Common myeloid progenitor, CD34-positive (primary cell): ENCODE measurements around the gene IDH3G.

Experiments
- CTCF ChIA-PET: fragments of 350-600 bp; sonication (Branson Sonifier 250); formaldehyde crosslinking; loops from one replicate; lab custom pipeline; 2021; ENCODE audit warnings: antibody characterized with exemption; lab: Charles Lee
- POLR2A ChIA-PET: fragments of 350-600 bp; sonication (Branson Sonifier 250); formaldehyde crosslinking; loops from one replicate; lab custom pipeline; 2021; ENCODE audit warnings: antibody characterized with exemption; lab: Charles Lee
- DNase-seq, 3 donors: peaks; one replicate each; pipeline versions ENCODE4 v3.0.0 to v3.0.0-alpha.2; 2013
- H3K27ac ChIP-seq, 2 experiments: 1 replicate in 1 of 2; 2 replicates in 1 of 2; pipeline ENCODE4 v1.7.0; 2013; ENCODE audit warnings: inconsistent platforms in 2 of 2, low read length in 2 of 2, mild to moderate bottlenecking in 2 of 2, low read depth in 1 of 2, moderate library complexity in 1 of 2; ENCODE audit not compliant: severe bottlenecking in 2 of 2, insufficient read depth in 1 of 2, poor library complexity in 1 of 2
- H3K27me3 ChIP-seq, 5 experiments: replicated peaks in 2 of 5; 1 replicate in 3 of 5; 2 replicates in 2 of 5; pipeline versions ENCODE4 v1.6.1 to v1.7.0; 2013; ENCODE audit warnings: low read length in 4 of 5, mild to moderate bottlenecking in 2 of 5, moderate library complexity in 2 of 5, inconsistent platforms in 1 of 5; ENCODE audit not compliant: insufficient read depth in 5 of 5, control insufficient read depth in 4 of 5
- H3K36me3 ChIP-seq, 4 experiments: 1 replicate in 2 of 4; 2 replicates in 2 of 4; pipeline versions ENCODE4 v1.6.1 to v1.7.0; 2013; ENCODE audit warnings: low read length in 3 of 4, control low read depth in 1 of 4, mild to moderate bottlenecking in 1 of 4; ENCODE audit not compliant: control insufficient read depth in 4 of 4, insufficient read depth in 4 of 4
- H3K4me1 ChIP-seq, 4 experiments: 1 replicate in 3 of 4; 2 replicates in 1 of 4; pipeline versions ENCODE4 v1.6.1 to v1.7.1; 2013; ENCODE audit warnings: low read length in 3 of 4, mild to moderate bottlenecking in 3 of 4, control low read depth in 1 of 4, inconsistent platforms in 1 of 4, moderate library complexity in 1 of 4; ENCODE audit not compliant: control insufficient read depth in 4 of 4, insufficient read depth in 4 of 4; ENCODE audit errors: control extremely low read depth in 1 of 4
- H3K4me3 ChIP-seq, 7 experiments: 1 replicate in 4 of 7; 2 replicates in 3 of 7; pipeline versions ENCODE4 v1.5.1 to v1.7.0; 2013; ENCODE audit warnings: mild to moderate bottlenecking in 7 of 7, low read length in 6 of 7, moderate library complexity in 6 of 7, inconsistent platforms in 2 of 7, low read depth in 2 of 7, control low read depth in 1 of 7; ENCODE audit not compliant: insufficient read depth in 4 of 7, control insufficient read depth in 1 of 7; ENCODE audit errors: extremely low read depth in 1 of 7
- H3K9me3 ChIP-seq, 5 experiments: 1 replicate in 4 of 5; 2 replicates in 1 of 5; pipeline versions ENCODE4 v1.6.1 to v1.7.1; 2013; ENCODE audit warnings: low read length in 4 of 5, mild to moderate bottlenecking in 2 of 5, inconsistent platforms in 1 of 5, low read depth in 1 of 5, moderate library complexity in 1 of 5; ENCODE audit not compliant: control insufficient read depth in 4 of 5, insufficient read depth in 2 of 5; ENCODE audit errors: control extremely low read depth in 1 of 5
- WGBS: methylation state at CpG from one replicate; pipeline ENCODE4 v1.1.5; 2013; ENCODE audit not compliant: insufficient coverage; 5-methylcytosine and 5-hydroxymethylcytosine counted together

IDH3G gene

DNA sequence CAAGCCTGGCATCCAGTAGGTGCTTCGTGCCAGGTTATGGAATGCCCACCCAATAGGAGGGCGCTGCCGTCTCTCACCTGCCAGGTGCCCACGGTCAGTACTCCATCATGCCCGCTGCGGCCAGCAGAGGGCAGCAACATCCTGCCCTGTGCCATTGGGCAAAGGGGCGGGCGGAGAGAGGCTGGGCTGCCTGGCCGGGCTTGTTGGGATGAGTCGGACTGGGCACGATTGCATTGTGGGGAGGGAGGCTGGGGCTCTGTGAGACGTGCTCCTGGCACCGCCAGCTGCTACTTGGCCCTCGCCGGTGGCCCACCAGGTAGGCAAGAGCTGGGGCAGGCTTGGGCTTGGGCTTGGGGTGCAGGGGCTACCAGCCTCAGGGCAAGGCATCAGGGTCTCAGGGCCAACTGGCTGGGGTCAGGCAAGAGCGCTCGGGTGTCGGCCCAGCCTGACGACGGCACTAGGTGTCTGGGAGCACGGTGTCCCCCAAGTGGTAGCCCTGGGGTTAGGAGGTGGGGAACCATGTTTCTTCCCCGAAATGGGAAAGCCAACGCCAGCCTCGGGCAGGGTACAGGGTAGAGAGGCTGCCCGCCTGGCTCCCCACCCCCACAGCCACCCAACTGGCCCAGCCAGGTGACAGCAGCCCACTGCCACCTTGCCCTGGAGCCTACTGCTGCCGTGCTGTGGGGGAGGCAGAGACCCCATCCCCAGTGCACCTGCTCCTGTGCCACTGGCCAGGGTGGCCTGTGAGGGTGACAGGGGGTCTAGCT lies 30.0 kb downstream of the IDH3G start, which contains the start of gene PLXNB3:
TSS of gene PLXNB3 (plus strand) at position 261 of the 767 bp plus-strand sequence. CDS start 1,287 bp downstream, outside the sequence.
- DNase-seq: peak; percentile 44 to 66 (median 61)
- whole genome bisulfite sequencing: 39% methylated on average over 23 of the region's 26 CpGs
- POLR2A ChIA-PET: no interaction called here
- CTCF ChIA-PET: interaction anchor here (0.7 to 2.4 kb wide), 7 partner anchors 28 to 188 kb away, joined by 3 to 11 read pairs (median 3); partner anchors contain the start of gene ARHGAP4
- Histone ChIP-seq H3K4me1 (peaks cover 0 to 33% (median 25%) of the 10 kb centered on the region in 4 experiments), H3K27ac (peak within 1 kb of the TSS in 1 of 2 experiments; percentile 49), H3K4me3 (no peak within 1 kb of the TSS), H3K27me3 (peaks cover 0 to 3% (median 0%) of the 10 kb centered on the region in 5 experiments), H3K36me3 (no peaks in the 10 kb centered on the region), H3K9me3 (no peaks in the 10 kb centered on the region)

GRCh38 chrX:153763298-153763932 lies 30.8 kb downstream of the IDH3G start:
- Histone ChIP-seq H3K4me3 (no peak overlapping the region), H3K27me3 (peaks cover 0 to 3% (median 0%) of the 10 kb centered on the region in 5 experiments), H3K4me1 (peaks cover 0 to 32% (median 23%) of the 10 kb centered on the region in 4 experiments), H3K36me3 (no peaks in the 10 kb centered on the region), H3K9me3 (no peaks in the 10 kb centered on the region), H3K27ac (no peak overlapping the region)
- ChIA-PET POLR2A (no interaction called here), CTCF (interaction anchor here (0.7 to 2.4 kb wide), 10 partner anchors 27 to 203 kb away, joined by 3 to 11 read pairs (median 3); partner anchors contain the start of gene ARHGAP4)
- 86% methylated on average over 10 of the region's 18 CpGs for whole genome bisulfite sequencing
- no peak for DNase-seq

DNA sequence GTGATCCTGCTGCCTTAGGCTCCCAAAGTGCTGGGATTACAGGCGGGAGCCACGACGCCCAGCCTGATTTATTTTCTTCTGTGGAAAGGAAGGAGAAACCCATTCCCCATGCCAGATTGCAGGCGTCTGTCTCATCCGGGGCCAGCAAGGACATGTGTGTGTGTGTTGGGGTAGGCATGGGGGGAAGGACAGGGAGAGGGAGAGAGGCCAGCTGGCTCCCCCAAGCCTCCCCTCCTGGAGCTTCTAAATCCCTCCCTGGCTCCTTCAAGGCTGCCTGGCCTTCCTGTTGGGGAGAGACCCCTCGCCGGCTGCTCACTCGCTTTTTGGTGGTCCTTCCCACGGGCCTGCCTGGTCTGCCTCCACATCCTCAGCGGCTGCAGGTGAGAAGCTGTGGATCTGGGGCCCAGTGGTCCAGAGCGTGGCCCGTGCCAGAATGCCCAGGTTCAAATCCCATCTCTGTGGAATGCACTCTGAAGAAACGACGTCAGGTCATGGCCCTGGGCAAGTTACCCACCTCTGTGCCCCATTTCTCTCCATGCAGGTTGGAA lies 31.5 kb downstream of the IDH3G start:
- H3K4me3 ChIP-seq: no peak overlapping the region
- peaks cover 0 to 5% (median 0%) of the 10 kb centered on the region in 5 experiments for H3K27me3 ChIP-seq
- ChIA-PET POLR2A (no interaction called here), CTCF (interaction anchor here (0.7 to 2.4 kb wide), 8 partner anchors 27 to 204 kb away, joined by 3 to 11 read pairs (median 4); no protein-coding TSS in a partner anchor)
- no peaks in the 10 kb centered on the region for H3K36me3 ChIP-seq
- 94% methylated on average over 9 of the region's 14 CpGs for WGBS
- no peak for DNase-seq
- H3K4me1 ChIP-seq: peaks cover 0 to 27% (median 21%) of the 10 kb centered on the region in 4 experiments
- H3K27ac ChIP-seq: no peak overlapping the region
- H3K9me3 ChIP-seq: peaks cover 0 to 1% (median 0%) of the 10 kb centered on the region in 5 experiments

DNA sequence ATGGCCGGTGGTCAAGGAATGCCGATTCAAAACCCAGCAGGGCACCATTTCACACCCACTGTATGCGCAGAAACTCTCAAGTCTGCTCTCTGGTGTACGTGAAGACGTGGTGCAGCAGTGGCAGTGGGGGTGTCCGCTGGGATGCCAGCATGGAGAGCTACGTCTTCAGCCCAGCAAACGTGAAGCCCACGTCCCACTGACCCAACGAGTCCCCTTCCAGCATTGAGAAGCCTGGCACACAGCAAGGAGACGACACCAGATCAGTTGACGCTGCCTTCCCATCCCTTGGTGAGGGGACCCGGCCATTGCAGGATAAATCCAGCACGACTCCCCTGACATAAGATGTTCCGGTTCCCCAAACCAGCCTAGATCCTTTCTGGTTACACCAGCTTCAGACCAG lies 32.3 kb downstream of the IDH3G start:
- DNase-seq: no peak
- Histone ChIP-seq H3K4me3 (no peak overlapping the region), H3K27ac (no peak overlapping the region), H3K27me3 (peaks cover 0 to 7% (median 0%) of the 10 kb centered on the region in 5 experiments), H3K36me3 (no peaks in the 10 kb centered on the region), H3K4me1 (peaks cover 0 to 26% (median 19%) of the 10 kb centered on the region in 4 experiments), H3K9me3 (peaks cover 0 to 3% (median 0%) of the 10 kb centered on the region in 5 experiments)
- 87% methylated on average over 11 of the region's 15 CpGs for WGBS
- POLR2A ChIA-PET: no interaction called here
- CTCF ChIA-PET: interaction anchor here (1.0 kb wide), 1 partner anchor 30 kb away, joined by 4 read pairs; no protein-coding TSS in a partner anchor

DNA sequence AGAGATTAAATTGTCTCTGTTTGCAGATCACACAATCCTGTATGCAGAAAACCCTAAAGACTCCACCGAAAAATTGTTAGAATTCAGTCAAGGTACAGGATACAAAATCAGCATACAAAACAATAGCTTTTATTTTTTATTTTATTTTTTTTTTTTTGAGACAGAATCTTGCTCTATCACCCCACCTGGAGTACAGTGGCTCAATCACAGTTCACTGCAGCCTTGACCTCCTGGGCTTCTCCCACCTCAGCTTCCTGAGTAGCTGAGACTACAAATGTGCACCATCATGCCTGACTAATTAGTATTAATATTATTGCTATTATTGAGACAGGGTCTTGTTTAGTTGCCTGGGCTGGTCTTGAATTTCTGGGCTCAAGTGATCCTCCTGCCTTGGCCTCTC lies 39.0 kb downstream of the IDH3G start:
- Histone ChIP-seq H3K27me3 (peaks cover 0 to 3% (median 0%) of the 10 kb centered on the region in 5 experiments), H3K4me1 (peaks cover 0 to 3% (median 0%) of the 10 kb centered on the region in 4 experiments), H3K36me3 (no peaks in the 10 kb centered on the region), H3K9me3 (peaks cover 0 to 6% (median 0%) of the 10 kb centered on the region in 5 experiments), H3K27ac (no peak overlapping the region), H3K4me3 (no peak overlapping the region)
- CTCF ChIA-PET: interaction anchor here (1.3 to 2.2 kb wide), 2 partner anchors 28 to 195 kb away, joined by 3 to 6 read pairs; no protein-coding TSS in a partner anchor
- POLR2A ChIA-PET: interaction anchor here (0.6 kb wide), 1 partner anchor 19 kb away, joined by 4 read pairs; no protein-coding TSS in a partner anchor
- peak in 2 of 3 donors; percentile 15 to 21 for DNase-seq
- no CpG with 5 or more reads among the region's 1 CpG for WGBS

DNA sequence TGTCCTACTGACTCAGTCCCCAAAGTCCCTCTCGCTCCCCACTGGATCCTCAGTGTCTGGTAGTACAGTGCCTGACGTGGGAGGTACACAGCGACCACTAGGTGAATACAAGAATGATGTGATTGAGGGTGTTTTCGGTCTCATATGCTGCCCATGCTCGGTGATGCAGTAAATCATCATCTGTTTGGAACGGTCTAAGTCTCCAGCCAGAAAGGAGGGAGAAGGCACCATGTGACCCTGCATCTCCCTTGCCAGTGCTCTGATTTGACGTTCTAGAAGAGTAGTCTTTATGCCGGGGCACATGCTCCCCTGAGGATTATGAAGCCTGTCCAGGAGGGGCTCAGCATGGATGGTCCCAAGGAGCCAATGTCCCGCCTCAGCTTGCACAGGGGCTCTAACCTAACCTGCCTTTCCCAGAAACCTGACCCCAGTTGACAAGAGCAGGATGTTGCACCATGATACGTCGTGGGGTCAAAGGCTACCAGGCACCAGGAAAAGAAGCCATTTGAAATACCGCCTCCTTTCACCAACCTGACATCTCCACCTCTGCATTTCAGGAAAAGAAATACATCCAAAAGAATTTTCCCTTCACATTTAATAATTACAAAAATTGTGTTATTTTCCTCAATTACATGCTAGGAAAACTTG lies 43.9 kb downstream of the IDH3G start:
- CTCF ChIA-PET: interaction anchor here (1.5 kb wide), 1 partner anchor 22 kb away, joined by 5 read pairs; no protein-coding TSS in a partner anchor
- DNase-seq: no peak
- Histone ChIP-seq H3K36me3 (no peaks in the 10 kb centered on the region), H3K9me3 (no peaks in the 10 kb centered on the region), H3K4me1 (peaks cover 0 to under 1% (median 0%) of the 10 kb centered on the region in 4 experiments), H3K4me3 (no peak overlapping the region), H3K27me3 (peaks cover 0 to 8% (median 0%) of the 10 kb centered on the region in 5 experiments), H3K27ac (no peak overlapping the region)
- WGBS: 84% methylated on average over 7 of the region's 12 CpGs
- POLR2A ChIA-PET: no interaction called here
